Kidney (tissue), 14 donors: ENCODE results near the gene PAK1IP1. TPM values are rescaled to one million over a fixed set of nuclear protein-coding genes. Genes with fewer than 3 reads are reported as not detected.

Experiments used
- DNase-seq, 5 donors: peaks; one replicate each; pipeline ENCODE4 v3.0.0-alpha.2; 2013 to 2020
- FAIRE-seq: peaks from 2 replicates; lab custom pipeline; 2012; peaks lifted over from hg19 to GRCh38; lab: Jason Lieb, UNC
- H3K27ac ChIP-seq, 2 donors: one replicate each; pipeline ENCODE4 v1.7.0; 2013; ENCODE audit warnings: low read depth in 2 of 2, low read length in 2 of 2, inconsistent platforms in 1 of 2
- H3K27me3 ChIP-seq: one replicate; pipeline ENCODE4 v1.7.1; 2013; ENCODE audit warnings: low read length, inconsistent platforms; ENCODE audit not compliant: control insufficient read depth, insufficient read depth
- H3K36me3 ChIP-seq, 3 donors: one replicate each; pipeline versions ENCODE4 v1.7.0 to v1.7.1; 2013; ENCODE audit warnings: low read length in 3 of 3, control low read depth in 1 of 3, inconsistent platforms in 1 of 3; ENCODE audit not compliant: insufficient read depth in 3 of 3, control insufficient read depth in 2 of 3
- H3K4me1 ChIP-seq, 3 donors: one replicate each; pipeline versions ENCODE4 v1.7.0 to v1.7.1; 2013; ENCODE audit warnings: low read length in 3 of 3, inconsistent platforms in 1 of 3, low read depth in 1 of 3; ENCODE audit not compliant: control insufficient read depth in 2 of 3, insufficient read depth in 2 of 3
- H3K4me3 ChIP-seq, 3 donors: one replicate each; pipeline versions ENCODE4 v1.7.0 to v1.8.1; 2013; ENCODE audit warnings: low read length in 3 of 3, control low read depth in 1 of 3, inconsistent platforms in 1 of 3
- H3K9ac ChIP-seq, 3 donors: one replicate each; pipeline versions ENCODE4 v1.7.0 to v1.7.1; 2013; ENCODE audit warnings: low read length in 3 of 3, control low read depth in 1 of 3, inconsistent platforms in 1 of 3
- H3K9me3 ChIP-seq, 3 donors: one replicate each; pipeline versions ENCODE4 v1.7.0 to v1.7.1; 2013; ENCODE audit warnings: low read length in 3 of 3, control low read depth in 1 of 3, inconsistent platforms in 1 of 3; ENCODE audit not compliant: control insufficient read depth in 2 of 3, insufficient read depth in 1 of 3
- CTCF ChIP-seq: IDR thresholded peaks from 3 replicates; pipeline ENCODE4 v1.5.1; 2012; ENCODE audit warnings: mild to moderate bottlenecking, moderate library complexity, borderline replicate concordance; ENCODE audit not compliant: insufficient read depth; ENCODE audit errors: extremely low read depth
- intact Hi-C: fragments of 100-400 bp; cut with DNase I; formaldehyde crosslinking; loops from one replicate; pipeline ENCODE4 v1.11.1; 2022
- polyA plus RNA-seq: library from polyadenylated mRNA; stranded (reverse); fragments of 350-450 nt; fragmentation: Illumina TruSeq; extraction: RNeasy Lipid Tissue Mini Kit (QIAGEN cat#74804); gene quantifications from one replicate; pipeline ENCODE4 v1.2.3, GENCODE V29; 2014; ENCODE audit warnings: low read depth, low replicate concordance; ENCODE audit not compliant: insufficient read depth
- total RNA-seq: library from RNA; stranded (reverse); fragmentation: NEBNext Ultra II Directional; extraction: Animal tissue kit (Norgen Biotek cat#: 25700); gene quantifications from one replicate; pipeline ENCODE4 v1.2.1, GENCODE V29; 2021
- donor health status: control.
- donor health status: control.
- donor health status: control.
- donor health status: control.
- donor health status: control.
- donor health status: DM: yes; HTN: yes; CAD: no.
- donor health status: Normal renal cell carcinoma (clear cell type).

PAK1IP1 gene
- total and polyA plus RNA-seq, 2 donors from 2014 or later: 11.2 to 11.6 TPM

- no peaks in the 10 kb centered on the region for H3K9me3 ChIP-seq
- no peaks in the 10 kb centered on the region for H3K4me1 ChIP-seq
- no peak overlapping the region for H3K9ac ChIP-seq
- H3K27ac ChIP-seq: no peak overlapping the region
- intact Hi-C loops: no loop called here
- no peak overlapping the region for H3K4me3 ChIP-seq
- no peaks in the 10 kb centered on the region for H3K36me3 ChIP-seq
- FAIRE-seq (no peak), DNase-seq (no peak)
- TF ChIP-seq CTCF: no peak
- no peaks in the 10 kb centered on the region for H3K27me3 ChIP-seq
These were observed 16.3 kb upstream of the PAK1IP1 start for GRCh38 chr6:10678456-10678855.

- no peak for DNase-seq
- FAIRE-seq: no peak
- H3K27me3 ChIP-seq: no peaks in the 10 kb centered on the region
- H3K4me3 ChIP-seq: no peak overlapping the region
- no peak overlapping the region for H3K9ac ChIP-seq
- no peaks in the 10 kb centered on the region for H3K4me1 ChIP-seq
- H3K9me3 ChIP-seq: no peaks in the 10 kb centered on the region
- no peak overlapping the region for H3K27ac ChIP-seq
- intact Hi-C loops: no loop called here
- TF ChIP-seq CTCF: no peak
- no peaks in the 10 kb centered on the region for H3K36me3 ChIP-seq
These were observed 13.0 kb upstream of the PAK1IP1 start for GRCh38 chr6:10681795-10682194.

GRCh38 chr6:10682355-10682988 lies 12.3 kb upstream of the PAK1IP1 start:
- Histone ChIP-seq H3K4me3 (no peak overlapping the region), H3K27ac (no peak overlapping the region), H3K9ac (no peak overlapping the region), H3K9me3 (no peaks in the 10 kb centered on the region), H3K36me3 (no peaks in the 10 kb centered on the region), H3K27me3 (no peaks in the 10 kb centered on the region), H3K4me1 (no peaks in the 10 kb centered on the region)
- FAIRE-seq: no peak
- no peak for DNase-seq
- no peak for TF ChIP-seq CTCF
- intact Hi-C loops: no loop called here

GRCh38 chr6:10684618-10685017 lies 10.2 kb upstream of the PAK1IP1 start:
- FAIRE-seq: no peak
- no peak overlapping the region for H3K4me3 ChIP-seq
- H3K9ac ChIP-seq: no peak overlapping the region
- no peak overlapping the region for H3K27ac ChIP-seq
- no peak for TF ChIP-seq CTCF
- H3K9me3 ChIP-seq: no peaks in the 10 kb centered on the region
- DNase-seq: no peak
- H3K36me3 ChIP-seq: no peaks in the 10 kb centered on the region
- H3K4me1 ChIP-seq: no peaks in the 10 kb centered on the region
- intact Hi-C loops: no loop called here
- no peaks in the 10 kb centered on the region for H3K27me3 ChIP-seq
